Ishikawa (cell line): ENCODE data around the gene TCF20.

Experiments
- CEBPB ChIP-seq: IDR thresholded peaks from 2 replicates; pipeline ENCODE4 v1.6.1; 2012
- CREB1 ChIP-seq: IDR thresholded peaks from 2 replicates; pipeline ENCODE4 v1.6.1; 2012; ENCODE audit warnings: low read depth
- EGR1 ChIP-seq: IDR thresholded peaks from 2 replicates; pipeline ENCODE4 v1.6.1; 2012
- EP300 ChIP-seq: IDR thresholded peaks from 2 replicates; pipeline ENCODE4 v1.6.1; 2012; ENCODE audit warnings: borderline replicate concordance
- FOXM1 ChIP-seq: IDR thresholded peaks from 2 replicates; pipeline ENCODE4 v1.6.1; 2012; ENCODE audit warnings: low read depth, borderline replicate concordance
- MAX ChIP-seq: IDR thresholded peaks from 2 replicates; pipeline ENCODE4 v1.6.1; 2012
- NFIC ChIP-seq: IDR thresholded peaks from 2 replicates; pipeline ENCODE4 v1.6.1; 2012
- RAD21 ChIP-seq: IDR thresholded peaks from 2 replicates; pipeline ENCODE4 v1.6.1; 2012; ENCODE audit warnings: low read depth
- REST ChIP-seq: IDR thresholded peaks from 2 replicates; pipeline ENCODE4 v1.6.1; 2012; ENCODE audit warnings: low read depth, mild to moderate bottlenecking
- TAF1 ChIP-seq: IDR thresholded peaks from 2 replicates; pipeline ENCODE4 v1.6.1; 2012; ENCODE audit warnings: low read depth, mild to moderate bottlenecking
- TCF12 ChIP-seq: IDR thresholded peaks from 2 replicates; pipeline ENCODE4 v1.6.1; 2012; ENCODE audit warnings: low read depth
- TEAD4 ChIP-seq: IDR thresholded peaks from 2 replicates; pipeline ENCODE4 v1.6.1; 2012
- USF1 ChIP-seq: IDR thresholded peaks from 2 replicates; pipeline ENCODE4 v1.6.1; 2012
- YY1 ChIP-seq: IDR thresholded peaks from 2 replicates; pipeline ENCODE4 v1.6.1; 2012; ENCODE audit warnings: low read depth
- ZBTB7A ChIP-seq: IDR thresholded peaks from 2 replicates; pipeline ENCODE4 v1.6.1; 2012; ENCODE audit warnings: low read depth

TCF20 gene

GRCh38 chr22:42313804-42314581 lies 43.5 kb upstream of the TCF20 start:
- 0 out of 2 replicates have a peak, but pooled peaks have one; percentile 18 for TF ChIP-seq TEAD4
- no peak for TF ChIP-seq CEBPB
- no peak for TF ChIP-seq TAF1
- TF ChIP-seq USF1: peak; percentile 29; the same call in 1 of the 2 replicates
- TF ChIP-seq EP300: no peak
- TF ChIP-seq RAD21: peak; percentile 56
- peak; percentile 83 for TF ChIP-seq MAX
- TF ChIP-seq CREB1: no peak
- TF ChIP-seq REST: no peak
- 0 out of 2 replicates have a peak, but pooled peaks have one; percentile 8 for TF ChIP-seq EGR1
- TF ChIP-seq ZBTB7A: no peak
- TF ChIP-seq TCF12: peak; percentile 36; the same call in 1 of the 2 replicates
- TF ChIP-seq FOXM1: no peak
- TF ChIP-seq NFIC: peak; percentile 80
- no peak for TF ChIP-seq YY1

- TF ChIP-seq CREB1 (no peak), FOXM1 (no peak), ZBTB7A (no peak), MAX (no peak), USF1 (no peak), RAD21 (no peak), EGR1 (no peak), TAF1 (no peak), REST (no peak), NFIC (no peak), TEAD4 (no peak), EP300 (no peak)
These were observed 42.8 kb upstream of the TCF20 start for GRCh38 chr22:42313204-42313603.

- TF ChIP-seq ZBTB7A (no peak), TCF12 (no peak), MAX (no peak), REST (no peak), EP300 (no peak), USF1 (no peak), NFIC (no peak), CEBPB (no peak), EGR1 (no peak), YY1 (no peak), CREB1 (no peak), TAF1 (no peak), TEAD4 (no peak), FOXM1 (no peak), RAD21 (no peak)
These were observed 40.0 kb upstream of the TCF20 start for GRCh38 chr22:42310291-42311015.
